Astrocyte of the cerebellum (primary cell): Measurements from ENCODE around the gene PAK1.
"Not testable (repeated sequence)": the region's sequence is repeated elsewhere in the genome, so short reads cannot be mapped to it uniquely, and the experiment has no call there.

ENCODE experiments used
- DNase-seq: peaks from one replicate; pipeline ENCODE4 v3.0.0-alpha.2; 2011; ENCODE audit warnings: low read depth
- H3K4me3 ChIP-seq: 2 replicates; pipeline ENCODE4 v1.5.1; 2011; ENCODE audit warnings: mild to moderate bottlenecking, low read depth, low read length, moderate library complexity
- CTCF ChIP-seq: IDR thresholded peaks from 2 replicates; pipeline ENCODE4 v1.5.1; 2012; ENCODE audit warnings: low read length, low read depth, moderate library complexity, mild to moderate bottlenecking; ENCODE audit errors: missing control alignments
- in situ Hi-C: cut with HindIII; loops from 2 replicates; pipeline ENCODE4 v1.10.0; 2017; ENCODE audit warnings: low sequenced_read_pairs

PAK1 gene

GRCh38 chr11:77384571-77384970 is 89.3 kb downstream of the PAK1 start:
- no peak for DNase-seq
- in situ Hi-C loops = no loop called here
- no peak overlapping the region for H3K4me3 ChIP-seq
- no peak for TF ChIP-seq CTCF

GRCh38 chr11:77383349-77383748 is 90.5 kb downstream of the PAK1 start:
- in situ Hi-C loops, DNase-seq, H3K4me3 ChIP-seq: not testable (repeated sequence)

GRCh38 chr11:77381729-77382665 is 91.9 kb downstream of the PAK1 start:
- DNase-seq = no peak
- TF ChIP-seq CTCF = no peak
- in situ Hi-C loops = no loop called here
- H3K4me3 ChIP-seq = no peak overlapping the region

GRCh38 chr11:77379934-77380333 is 94.0 kb downstream of the PAK1 start:
- no peak overlapping the region for H3K4me3 ChIP-seq
- DNase-seq = no peak
- in situ Hi-C loops = no loop called here
- TF ChIP-seq CTCF = no peak

- TF ChIP-seq CTCF = no peak
- DNase-seq = no peak
- in situ Hi-C loops = no loop called here
- H3K4me3 ChIP-seq = no peak overlapping the region
Measured at GRCh38 chr11:77379253-77379652, 94.6 kb downstream of the PAK1 start.

GRCh38 chr11:77377734-77378133 is 96.2 kb downstream of the PAK1 start:
- in situ Hi-C loops = no loop called here
- no peak for DNase-seq
- no peak for TF ChIP-seq CTCF
- no peak overlapping the region for H3K4me3 ChIP-seq

GRCh38 chr11:77375107-77375506 is 98.8 kb downstream of the PAK1 start:
- DNase-seq = peak; percentile 19
- in situ Hi-C loops = no loop called here
- no peak overlapping the region for H3K4me3 ChIP-seq
- TF ChIP-seq CTCF = no peak
